NCI-H82 treated with DMSO at 0.1 percent for 48 hours (cell line): Measurements from ENCODE around the gene STARD3.
"Not testable (repeated sequence)": the region's sequence is repeated elsewhere in the genome, so short reads cannot be mapped to it uniquely, and the experiment has no call there.

ENCODE experiments used
- DNase-seq: peaks from one replicate; lab custom pipeline; 2025; ENCODE audit not compliant: unreplicated experiment; lab: John Stamatoyannopoulos, UW

The STARD3 gene

DNA sequence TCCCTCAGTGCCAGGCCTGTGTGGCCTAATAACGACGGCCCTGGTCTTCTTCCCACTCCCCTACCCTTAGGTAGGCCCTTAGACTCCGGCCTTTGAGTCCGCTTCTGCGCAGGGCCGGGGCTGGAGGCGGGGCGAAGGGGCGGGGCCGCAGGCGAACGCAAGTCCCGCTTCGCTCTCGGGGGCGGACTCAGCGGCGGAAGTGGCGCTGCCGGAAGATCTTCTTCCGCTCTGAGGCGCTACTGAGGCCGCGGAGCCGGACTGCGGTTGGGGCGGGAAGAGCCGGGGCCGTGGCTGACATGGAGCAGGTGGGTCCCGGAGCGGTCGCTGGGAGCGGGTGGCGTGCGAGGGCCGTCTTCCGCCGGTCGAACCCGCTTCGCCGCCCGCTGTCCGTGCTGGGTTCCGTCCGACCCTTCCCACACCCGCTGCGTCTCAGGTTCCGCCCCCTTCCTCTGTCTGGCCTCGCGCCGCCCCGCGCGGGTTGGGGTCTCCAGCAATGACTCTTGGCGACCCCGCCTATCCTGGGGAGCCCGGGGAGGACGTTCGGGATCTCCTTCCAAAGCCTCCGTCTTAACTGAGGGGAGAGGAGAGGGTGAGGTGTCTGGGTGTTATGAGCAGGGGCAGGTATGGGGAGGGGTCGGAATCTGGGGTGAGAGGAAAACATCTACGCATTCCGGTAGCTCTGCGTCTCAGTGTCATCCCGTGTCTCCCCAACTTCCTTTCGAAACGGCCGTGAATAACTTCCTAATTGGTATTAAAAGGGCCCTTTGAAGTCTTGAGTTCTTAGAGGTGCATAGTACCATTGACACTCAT is at the start of gene STARD3:
Gene STARD3, plus strand, starts transcription at position 218 of the 810 bp plus-strand sequence. CDS start 16,388 bp downstream, outside the sequence.
- DNase-seq, result peak; percentile 17

DNA sequence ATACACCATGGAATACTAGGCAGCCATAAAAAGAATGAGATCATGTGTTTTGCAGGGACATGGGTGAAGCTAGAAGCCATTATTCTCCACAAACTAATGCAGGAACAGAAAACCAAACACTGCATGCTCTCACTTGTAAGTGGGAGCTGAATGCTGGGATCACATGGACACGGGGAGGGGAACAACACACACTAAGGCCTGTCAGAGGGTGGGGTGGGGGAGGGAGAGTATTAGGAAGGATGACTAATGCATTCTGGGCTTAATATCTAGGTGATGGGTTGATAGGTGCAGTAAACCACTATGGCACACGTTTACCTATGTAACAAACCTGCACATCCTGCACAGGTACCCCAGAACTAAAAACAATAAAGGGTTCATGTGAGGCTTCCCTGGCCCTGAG is 46.8 kb upstream of the STARD3 start:
- DNase-seq, result not testable (repeated sequence)

DNA sequence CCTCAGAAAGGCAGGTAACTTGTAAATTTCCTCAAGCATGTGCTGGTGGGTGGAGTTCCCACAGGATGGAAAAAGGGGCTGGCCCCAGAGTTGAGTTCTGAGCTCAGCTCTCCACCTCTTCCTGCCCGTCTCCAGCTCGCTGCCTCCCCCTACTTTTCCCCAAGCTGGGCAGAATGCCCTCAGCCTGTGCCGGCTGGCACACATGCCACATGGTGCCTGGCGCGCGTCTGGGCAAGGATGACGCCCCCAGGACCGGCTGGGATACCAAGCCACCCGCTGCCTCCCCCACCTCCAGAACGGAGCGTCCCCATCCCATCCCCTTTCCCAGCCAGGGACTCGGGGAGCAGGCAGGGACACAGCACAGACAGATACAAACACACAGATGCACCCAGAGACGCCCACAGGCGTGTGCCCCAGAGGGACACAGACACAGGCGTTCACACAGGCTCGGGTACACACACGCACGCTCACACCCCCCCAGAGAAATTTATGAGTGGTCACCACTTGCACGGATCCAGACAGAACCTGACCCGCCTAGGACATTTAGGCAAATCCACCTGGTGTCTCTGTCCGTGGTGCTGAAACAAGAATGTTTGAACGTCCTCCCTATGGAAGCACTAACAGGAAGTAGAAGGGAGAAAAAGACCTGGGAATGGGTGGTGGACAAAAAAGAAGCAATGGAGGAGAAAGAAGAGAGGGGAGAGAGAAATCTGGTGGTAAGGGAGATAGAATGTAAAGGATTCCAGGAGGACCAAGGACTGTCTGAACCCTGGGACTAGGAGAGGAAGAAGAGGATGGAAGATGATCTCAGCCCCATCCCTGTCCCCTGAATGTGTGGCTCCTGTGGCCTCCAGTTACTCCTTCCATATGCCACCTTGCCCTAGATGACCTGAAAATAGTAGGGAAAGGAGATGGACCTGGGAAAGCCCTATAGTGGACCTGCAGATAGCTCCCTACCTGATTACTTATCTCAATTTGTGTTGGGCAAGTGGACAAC is 44.7 kb upstream of the STARD3 start:
- no peak for DNase-seq

DNA sequence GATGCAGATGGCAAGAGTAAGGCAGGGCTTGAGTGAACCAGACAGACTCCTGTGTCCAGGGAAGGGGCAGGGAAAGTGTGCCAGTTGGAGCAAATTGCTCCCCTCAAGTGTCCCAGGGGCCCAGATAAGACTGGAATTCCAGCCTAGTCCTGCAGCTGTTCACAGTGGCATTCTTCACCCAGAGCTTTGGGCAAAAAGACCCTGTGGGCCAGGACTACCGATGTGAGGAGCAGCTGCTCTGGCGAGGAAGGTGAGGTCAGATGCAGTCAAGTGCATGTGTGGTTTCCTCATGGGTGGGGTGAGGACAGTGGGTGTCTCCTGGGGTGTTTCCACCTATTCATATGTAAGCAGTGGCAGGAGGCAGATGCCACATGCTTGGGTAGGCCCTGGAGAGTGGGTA is 43.6 kb upstream of the STARD3 start:
- no peak for DNase-seq

DNA sequence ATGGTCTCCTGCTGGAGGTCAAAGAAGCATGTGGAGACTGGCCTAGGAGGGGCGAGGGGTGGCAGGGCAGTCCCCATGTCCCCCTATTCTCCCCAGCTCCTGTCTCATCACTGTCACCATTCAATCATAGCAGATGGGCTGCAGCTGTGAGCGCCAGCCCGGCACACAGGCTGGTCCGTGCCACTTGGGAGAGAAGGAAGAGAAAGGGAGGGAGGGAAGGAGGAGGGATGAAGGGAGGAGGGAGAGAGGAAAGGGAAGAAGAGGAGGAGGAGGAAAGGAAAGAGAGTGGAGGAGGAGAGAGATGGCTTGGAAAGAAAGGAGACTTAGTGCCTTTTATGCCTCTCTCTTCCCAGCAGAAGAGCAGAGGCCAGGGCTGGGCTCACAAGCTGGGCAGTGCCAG is 41.6 kb upstream of the STARD3 start:
- no peak for DNase-seq

DNA sequence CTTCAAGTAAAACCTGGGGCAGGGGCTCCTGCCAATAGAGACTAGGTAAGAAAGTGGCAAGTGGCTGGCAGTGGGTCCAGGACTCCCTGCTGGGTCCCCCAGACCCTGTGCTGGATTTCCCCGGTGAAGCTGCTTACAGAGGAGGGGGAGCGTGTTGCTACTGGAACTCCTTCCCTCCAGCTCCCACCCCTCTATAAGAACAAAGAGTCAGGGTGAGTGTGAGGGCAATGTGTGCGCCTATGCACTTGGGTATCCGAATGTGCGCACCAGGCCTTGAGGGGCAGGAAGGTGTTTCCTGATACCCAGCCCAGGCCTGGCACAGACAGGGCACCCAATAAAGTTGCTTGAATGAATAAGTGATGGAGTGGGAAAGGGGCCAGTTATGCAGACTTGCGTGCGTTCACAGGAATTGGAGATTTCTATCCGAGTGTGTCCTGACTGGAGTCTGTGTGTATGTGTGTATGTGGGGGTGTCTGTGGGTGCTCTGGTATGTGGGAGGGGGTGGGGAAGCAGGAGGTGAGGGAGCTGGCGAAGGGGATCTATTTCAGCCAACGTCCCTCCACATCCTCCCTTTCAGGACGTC is 40.9 kb upstream of the STARD3 start:
- DNase-seq, result no peak

DNA sequence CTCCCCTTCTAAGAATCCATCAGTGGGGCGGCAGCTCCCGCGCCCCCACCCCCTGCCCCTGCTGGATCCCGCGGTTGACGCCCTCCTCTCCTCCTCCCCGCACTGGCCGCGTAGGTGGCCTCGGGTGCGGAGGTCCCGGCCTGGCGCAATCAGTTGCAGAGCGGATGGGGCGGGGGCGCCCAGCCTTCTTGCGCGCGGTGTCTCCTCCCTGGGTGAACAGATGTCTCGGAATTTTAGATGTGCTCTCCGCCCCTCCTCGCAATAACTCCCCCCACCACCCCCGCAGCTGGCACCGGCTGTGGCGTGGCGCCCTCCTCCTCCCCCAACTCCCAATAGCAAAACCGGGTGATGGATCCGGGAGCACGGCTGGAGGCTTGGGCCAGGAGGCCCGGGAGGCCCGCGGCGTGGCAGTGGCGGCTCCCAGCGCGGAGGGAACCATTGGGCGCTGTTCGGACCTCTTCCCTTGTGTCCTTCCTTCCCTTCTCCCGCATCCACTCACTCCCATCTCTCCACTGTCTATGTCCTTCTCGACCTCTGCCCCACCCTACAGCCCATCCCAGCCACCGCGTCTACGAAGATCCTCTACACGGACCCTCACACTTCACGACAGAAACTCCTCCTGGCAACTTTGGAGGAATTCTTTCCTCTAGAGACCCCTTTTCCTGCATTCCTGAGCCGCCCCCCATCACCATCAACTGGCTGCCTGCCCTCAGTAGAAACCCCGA is 40.2 kb upstream of the STARD3 start:
- no peak for DNase-seq

DNA sequence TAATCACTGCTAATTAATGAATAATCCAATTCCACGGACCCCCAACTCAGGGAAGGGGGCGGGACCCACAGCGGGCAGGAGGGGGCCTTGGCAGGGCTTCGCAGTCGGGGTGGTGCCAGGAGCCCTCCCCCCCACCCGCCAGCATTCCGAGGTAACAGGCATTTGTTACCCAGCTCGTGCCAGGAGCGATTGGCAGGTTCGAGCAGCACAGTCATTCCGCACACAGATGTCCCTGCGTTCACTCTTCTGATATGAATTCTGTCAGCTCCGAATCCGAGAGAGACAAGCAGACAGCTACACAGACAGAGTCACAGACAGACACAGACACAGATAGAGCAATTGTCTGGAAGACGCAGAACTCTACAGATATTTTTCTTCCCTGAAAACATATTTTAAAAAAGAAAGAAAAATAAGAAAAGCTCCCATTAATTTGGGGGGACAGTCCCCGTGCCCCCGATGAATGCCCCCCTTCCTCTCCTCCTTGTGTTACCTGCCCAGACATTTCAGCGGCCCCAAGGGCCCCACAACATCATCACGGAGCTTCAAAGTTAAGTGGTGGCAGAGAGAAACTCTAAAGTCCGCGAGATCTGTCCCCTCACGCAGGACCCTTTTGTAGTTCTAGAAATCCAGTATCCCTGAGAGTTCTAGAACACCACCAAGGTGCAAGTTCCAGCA is 39.4 kb upstream of the STARD3 start:
- DNase-seq, result no peak

DNA sequence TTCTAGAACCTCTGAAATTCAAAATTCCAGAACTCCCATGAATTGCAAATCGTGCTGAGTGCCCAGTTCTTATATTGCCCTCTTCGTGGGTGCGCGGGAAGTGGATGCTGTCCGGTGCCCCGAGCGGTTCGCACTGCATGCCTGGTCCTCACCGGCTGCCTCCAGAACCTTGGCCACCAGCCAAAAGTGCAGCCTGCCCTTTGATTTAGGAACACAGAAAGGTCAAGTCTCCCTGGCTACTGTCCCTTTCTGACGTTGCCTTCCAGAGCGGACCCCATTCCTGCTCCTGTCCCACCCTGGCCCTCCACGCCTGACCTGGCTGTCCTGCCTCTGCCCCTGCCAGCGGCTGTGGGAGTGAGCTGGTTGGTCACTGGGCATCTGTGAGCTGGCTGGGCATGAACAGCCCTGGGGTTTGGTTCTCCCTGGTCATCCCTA is 38.9 kb upstream of the STARD3 start:
- DNase-seq, result no peak

DNA sequence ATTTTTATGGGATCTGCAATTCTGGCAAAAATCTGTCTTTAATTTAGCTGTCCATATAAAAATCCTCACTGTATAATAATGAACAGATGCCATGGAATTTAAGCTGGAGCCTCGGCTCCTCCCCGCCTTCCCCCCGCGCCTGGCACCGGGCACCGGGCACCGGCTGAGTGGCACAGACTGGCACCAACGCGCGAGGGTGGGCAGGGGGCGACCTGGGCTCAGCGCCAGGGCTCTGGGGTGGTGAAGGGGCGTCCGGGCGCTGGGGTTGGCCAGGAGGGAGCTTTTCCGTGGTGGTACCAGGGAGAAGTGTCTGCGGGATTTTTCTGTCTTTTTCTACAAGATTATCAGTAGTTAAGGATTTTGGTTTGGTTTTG is 38.3 kb upstream of the STARD3 start:
- no peak for DNase-seq

DNA sequence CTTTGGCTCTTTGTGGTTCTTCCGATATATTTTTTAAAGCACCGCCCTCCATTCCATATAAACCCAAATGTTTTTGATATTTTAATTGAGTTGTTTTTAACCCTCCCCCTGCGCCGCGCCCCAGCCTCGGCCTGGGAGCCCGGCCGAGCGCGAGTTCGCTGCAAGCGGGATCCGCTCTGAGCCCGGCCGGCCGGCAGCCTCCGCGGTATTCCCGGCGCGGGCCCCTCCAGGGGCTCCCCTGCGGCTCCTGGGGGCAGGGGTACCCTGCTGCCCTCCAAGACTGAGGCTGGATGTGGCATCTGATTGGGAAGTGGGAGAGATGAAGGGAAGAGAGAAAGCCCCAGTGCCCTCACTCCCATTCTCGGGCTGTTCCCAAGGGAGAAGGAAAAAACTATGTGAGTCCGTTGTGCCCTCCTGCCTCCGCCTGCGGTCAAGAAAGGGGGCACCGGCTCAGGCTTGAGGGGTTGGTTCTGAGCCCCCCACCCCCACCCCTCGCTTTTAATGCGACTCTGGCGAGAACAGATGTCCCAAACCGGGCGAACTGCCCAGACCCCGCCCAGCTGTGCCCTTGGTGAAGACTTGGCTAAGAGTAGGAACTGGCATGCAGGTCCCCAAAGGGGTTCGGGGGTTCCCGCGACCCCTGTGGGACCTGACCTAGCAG is 37.8 kb upstream of the STARD3 start:
- no peak for DNase-seq

DNA sequence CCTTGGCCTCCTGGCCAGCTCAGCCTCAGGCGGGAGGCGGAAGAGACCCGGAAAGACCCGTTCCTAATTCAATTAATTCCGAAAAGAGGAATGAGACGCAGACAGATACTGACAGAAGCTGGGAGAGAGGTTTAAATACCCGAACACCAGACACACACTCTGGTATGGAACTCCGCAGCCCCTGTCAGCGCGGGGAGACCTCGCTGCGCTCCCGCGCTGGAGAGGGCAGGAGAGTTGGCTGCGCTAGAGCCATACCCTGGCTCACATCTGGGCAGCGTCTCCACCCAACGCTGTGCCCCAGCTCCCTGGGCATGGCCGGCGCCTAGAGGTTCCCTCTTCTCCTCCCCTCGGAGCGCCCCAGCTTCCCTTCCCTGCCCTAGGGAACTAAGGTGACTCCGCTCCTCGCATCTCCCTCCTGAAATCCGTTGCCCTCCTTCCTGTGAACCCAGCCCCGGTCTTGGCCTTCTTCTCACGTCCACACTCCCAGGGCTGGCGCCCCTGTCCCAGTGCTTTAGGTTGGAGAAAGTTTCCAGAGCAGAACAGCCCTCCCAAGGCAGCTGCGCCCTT is 37.2 kb upstream of the STARD3 start:
- no peak for DNase-seq

DNA sequence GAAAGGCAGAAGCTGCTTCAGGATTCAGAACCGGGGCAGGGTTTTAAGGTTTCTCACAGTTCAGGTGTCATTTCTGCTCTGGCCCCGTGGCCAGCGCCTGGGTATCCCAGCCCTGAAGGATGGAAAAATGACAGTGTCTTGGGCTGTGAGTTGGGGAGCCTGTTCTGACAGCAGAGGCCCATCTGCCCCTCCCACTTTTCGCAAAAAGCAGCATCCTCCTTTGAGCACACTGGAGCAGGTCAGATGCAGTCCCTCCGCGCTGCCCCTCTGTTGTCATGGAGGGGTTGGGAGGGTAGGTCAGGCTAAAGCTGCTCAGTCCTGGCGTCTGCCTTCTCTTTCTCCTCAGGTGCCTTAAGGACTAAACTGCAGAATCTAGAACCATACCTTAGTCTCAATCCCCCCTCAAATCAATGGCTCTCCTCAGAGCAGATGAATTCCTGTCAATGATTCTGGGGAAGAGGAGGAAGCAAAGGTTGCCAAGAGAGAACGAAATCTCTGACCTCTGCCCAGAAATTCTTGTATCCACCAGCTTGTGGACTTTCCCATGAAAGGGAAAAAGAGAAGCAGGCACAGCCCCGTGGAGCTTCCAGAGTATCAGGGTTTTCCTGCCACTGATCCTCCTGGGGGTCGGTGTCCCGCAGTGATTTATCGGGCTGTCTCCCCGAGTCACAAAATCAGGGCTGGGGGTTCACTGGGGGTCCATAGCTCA is 36.5 kb upstream of the STARD3 start:
- DNase-seq, result no peak

DNA sequence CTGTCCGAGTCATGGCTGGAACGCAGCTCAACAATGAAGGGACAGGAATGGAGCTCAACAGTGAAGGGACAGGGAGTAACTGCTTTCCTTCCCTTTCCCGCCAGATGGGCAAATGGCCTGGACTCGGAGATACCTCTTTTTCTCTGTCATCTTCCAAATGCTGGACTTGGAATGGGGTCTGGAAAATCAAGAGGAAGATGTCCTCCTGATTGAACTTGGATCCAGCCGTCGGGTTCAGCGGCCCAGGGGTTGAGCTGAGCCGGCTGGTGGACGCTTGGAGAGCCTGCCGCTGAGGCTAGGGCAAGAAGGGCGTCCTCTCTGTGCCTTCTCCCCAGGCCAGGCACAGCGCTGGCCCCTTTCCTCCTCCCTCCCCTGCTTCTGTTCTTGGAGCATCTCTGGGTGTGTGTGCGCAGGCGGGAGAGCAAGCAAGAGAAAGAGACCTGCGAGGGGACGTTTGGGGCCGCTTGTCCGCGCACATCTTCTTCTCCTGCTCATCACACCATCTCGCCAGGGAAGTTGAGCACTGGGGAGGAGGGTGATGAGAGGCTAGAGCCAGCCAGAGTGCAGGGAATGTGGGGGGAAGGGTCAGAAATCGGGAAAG is 35.8 kb upstream of the STARD3 start:
- no peak for DNase-seq

DNA sequence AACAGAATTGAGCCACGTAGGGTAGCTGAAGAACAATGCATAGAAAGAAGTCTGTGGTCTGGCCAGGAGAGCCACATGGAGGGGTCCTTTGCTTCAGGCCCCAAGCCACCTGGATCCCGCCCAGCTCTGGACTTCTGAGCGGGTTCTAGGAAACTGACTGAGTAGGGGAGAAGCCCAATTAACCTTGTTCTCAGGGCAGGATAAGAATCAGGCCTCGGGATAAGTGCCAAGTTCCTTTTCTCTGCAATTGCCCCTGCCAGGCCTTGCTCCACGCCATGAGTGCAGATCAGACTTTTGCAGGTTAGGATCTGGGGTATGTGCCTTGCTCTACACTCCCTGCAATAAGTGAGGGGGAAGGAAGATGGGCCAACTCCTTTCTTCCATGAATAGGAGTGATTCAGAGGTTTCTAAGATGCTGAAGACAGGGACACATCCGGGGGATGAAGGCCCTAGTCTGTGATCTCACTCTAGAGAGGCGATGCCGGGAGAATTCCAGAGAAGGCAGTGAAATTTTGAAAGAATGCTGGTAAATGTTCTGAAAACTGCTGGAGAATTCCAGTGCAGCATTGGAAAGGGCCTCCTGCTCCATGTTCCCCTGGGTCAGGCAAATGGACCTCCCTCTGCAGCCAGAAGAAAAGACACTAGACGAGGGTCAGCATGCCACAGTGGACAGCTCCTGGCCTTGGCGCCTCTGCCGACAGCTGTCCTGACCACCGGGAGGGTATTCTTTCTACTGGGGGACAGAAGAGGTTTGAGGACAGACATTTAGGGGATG is 35.0 kb upstream of the STARD3 start:
- DNase-seq, result no peak

DNA sequence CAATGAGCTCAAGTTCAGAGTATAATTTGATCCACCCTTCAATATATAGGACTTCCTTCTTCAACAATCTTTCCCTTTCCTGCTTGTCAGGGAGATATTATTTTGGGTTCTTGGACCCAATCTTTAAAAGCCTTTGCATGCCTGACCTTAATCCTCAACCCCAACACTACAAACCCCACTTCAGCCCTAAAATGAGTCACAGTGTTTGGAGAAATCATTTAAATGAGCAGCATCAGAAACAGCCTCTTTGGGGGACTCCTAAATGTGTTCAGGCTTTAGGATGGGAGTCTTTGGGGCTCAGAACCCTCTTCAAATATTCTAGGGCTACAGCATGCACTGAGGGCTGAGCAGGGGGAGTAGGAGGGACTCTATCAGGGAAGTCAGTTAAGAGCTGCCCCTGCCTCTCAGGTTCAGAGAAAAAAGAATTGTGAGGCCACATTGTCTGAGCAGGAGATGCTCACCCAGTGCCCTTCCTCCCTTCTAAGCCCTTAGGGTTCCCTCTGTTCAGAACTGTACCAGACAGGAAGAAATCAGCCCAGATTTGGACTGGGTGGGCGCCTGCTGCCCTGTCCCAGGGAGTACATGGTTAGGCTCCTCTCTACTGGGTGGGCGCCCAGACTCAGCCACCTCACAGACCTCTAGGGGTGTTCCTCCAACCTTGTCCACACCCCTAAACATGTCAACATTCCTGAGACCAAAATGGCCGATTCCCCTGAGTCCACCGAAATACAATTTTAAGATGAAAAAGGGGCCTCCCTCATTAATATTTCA is 34.2 kb upstream of the STARD3 start:
- DNase-seq, result no peak
